Cardiac fibroblast (primary cell): ENCODE measurements around the gene GPR32.
"Not testable (repeated sequence)": the region's sequence is repeated elsewhere in the genome, so short reads cannot be mapped to it uniquely, and the experiment has no call there.

Experiments used
- DNase-seq, 2 donors: peaks; one replicate each; pipeline versions ENCODE4 v3.0.0 to v3.0.0-alpha.2; 2010; ENCODE audit warnings: low read depth in 2 of 2
- H3K4me3 ChIP-seq, 2 donors: replicated peaks in 1 of 2; 1 replicate in 1 of 2; 2 replicates in 1 of 2; pipeline ENCODE4 v1.5.1; 2011; ENCODE audit warnings: low read depth in 2 of 2, low read length in 2 of 2, mild to moderate bottlenecking in 2 of 2, moderate library complexity in 1 of 2
- TF ChIP-seq, protein P1 (sequence below): IDR thresholded peaks from one replicate; pipeline ENCODE4 v1.5.1; 2011; ENCODE audit warnings: low read depth, mild to moderate bottlenecking, low read length, inconsistent platforms

Gene GPR32

DNA sequence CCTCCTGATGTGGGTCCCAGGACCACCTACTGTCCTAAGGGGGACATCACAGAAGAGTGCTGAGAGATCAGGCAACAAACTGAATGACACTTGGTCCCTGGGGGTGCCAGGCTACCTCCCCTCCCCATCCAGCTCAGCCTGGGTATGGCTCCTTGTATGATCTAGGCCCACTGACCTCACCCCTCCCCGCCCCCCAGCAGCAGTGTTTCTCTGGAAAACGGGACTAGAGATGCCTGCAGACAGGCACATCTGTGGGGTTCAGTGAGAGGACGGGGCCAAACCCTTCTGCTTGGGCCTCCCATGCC lies 29.2 kb downstream of the GPR32 start:
- TF ChIP-seq, protein P1, sequence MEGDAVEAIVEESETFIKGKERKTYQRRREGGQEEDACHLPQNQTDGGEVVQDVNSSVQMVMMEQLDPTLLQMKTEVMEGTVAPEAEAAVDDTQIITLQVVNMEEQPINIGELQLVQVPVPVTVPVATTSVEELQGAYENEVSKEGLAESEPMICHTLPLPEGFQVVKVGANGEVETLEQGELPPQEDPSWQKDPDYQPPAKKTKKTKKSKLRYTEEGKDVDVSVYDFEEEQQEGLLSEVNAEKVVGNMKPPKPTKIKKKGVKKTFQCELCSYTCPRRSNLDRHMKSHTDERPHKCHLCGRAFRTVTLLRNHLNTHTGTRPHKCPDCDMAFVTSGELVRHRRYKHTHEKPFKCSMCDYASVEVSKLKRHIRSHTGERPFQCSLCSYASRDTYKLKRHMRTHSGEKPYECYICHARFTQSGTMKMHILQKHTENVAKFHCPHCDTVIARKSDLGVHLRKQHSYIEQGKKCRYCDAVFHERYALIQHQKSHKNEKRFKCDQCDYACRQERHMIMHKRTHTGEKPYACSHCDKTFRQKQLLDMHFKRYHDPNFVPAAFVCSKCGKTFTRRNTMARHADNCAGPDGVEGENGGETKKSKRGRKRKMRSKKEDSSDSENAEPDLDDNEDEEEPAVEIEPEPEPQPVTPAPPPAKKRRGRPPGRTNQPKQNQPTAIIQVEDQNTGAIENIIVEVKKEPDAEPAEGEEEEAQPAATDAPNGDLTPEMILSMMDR: no peak
- no peak for DNase-seq
- H3K4me3 ChIP-seq: no peak overlapping the region

DNA sequence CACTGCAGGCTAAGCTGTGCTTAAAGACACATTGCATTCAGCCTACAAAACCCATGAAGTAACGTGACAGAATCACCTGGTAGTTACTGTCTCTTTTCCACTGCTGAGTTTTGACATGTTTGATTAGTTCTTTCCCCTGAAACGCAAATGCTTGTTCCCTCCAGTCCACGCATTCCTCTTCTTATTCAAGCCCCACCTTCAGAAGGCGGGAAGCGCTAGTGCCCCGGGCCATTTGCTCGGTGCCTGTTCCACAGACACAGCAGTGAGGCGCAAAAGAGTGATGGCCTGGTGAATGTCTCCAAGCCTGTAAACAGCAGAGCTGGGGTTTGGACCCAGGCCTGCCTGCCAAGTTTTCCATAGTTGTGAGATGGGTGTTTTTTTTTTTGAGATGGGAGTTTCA lies 30.8 kb downstream of the GPR32 start:
- TF ChIP-seq, protein P1: no peak
- no peak overlapping the region for H3K4me3 ChIP-seq
- DNase-seq: no peak

DNA sequence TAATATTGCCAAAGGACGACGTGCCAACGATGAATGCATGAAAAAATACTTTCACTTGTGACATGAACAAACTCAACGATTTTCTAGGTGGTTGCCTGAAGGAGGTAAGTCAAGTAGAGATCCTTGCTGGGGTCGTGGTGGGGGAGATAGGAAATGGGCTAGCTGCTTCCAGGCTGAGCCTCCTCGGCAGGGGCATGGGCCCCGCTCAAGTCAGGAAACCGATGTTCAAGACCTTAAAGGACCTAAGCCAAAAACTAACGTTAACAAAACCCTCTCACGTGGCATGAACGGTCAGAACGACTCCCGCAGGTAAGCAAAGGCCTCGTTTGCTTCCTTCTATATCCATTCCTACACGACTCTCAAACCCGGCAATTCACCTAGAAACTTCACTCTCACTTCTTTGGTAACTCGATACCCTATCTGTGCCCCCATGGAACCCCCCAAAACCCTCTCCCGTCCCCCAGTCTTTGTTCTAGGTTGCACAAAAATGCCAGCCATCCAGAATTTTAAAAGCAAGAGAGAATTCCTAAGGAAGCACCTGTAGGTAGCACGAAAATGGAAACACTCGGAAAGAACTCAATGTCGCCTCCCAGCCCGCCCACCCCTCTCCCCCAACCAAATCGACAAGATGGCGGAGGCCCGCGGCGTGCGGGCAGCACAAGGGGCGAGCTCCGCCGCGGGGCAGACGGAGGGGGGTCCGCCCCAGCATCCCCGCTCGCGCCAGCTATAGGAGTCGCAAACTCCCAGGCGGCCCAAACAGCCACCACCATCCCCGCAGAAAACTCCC lies 33.6 kb downstream of the GPR32 start:
- DNase-seq: peak; percentile 15 to 16
- TF ChIP-seq, protein P1: no peak
- peak overlapping the region; percentile 99 to 100 for H3K4me3 ChIP-seq

DNA sequence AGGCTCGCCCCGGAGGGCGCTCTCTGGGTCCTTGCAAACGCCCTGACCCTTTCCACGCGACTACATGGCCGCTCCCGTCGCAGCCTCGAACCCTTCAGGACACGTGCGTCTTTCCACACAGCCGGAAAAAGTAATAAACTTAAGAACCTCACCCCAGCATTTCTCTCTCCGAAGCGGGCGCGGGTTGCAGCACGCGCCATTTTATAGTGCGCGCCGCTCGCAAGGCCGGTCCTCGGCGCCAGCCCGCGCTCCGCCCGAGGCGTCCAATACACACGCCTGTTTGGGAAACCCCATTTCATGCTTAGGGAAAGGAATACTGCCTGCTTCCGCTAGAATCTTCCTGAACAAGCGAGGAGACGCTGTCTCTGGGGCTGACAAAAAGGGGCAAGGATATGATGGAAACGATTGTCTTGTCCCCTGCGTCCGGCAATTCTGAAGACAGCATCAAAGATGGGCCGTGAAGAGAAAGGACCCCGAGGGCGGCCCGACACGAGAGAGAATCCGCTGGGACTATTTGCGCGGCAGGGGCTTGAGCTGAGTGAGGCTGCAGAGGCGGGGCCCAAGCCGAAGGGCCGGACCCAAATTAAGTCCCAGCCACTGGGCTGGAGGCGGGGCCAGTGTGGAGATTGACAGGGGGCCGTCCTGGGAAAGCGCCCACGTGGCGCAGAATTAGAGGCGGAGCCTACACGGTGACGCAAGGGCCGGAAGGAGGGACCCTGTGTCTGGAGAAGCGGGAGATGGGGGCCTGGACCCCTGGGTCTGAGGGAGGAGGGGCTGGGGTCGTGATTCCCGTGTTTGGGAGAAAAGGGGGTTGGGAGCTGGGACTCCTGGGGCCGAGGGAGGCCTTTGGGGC lies 34.4 kb downstream of the GPR32 start:
- TF ChIP-seq, protein P1: no peak
- H3K4me3 ChIP-seq: peak overlapping the region; percentile 99 to 100
- peak; percentile 99 for DNase-seq

DNA sequence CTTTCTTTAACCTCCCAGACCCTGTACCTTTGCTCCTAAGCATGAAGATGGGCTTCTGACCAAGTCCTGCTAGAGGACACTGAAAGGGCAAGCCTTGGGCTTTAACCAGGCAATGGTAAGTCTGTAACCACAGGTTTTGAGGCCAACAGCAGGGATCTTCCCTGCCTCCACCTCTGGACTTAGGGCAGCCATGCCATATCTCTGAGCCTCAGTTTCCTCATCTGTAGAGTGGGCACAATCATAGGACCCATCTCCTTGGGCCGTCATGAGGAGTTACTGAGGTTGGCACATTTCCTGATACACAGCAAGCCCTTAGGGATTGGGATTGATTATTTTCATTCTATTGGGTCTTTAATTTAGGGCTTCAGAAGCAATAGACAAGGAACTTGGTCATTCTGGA lies 38.6 kb downstream of the GPR32 start:
- TF ChIP-seq, protein P1: no peak
- no peak overlapping the region for H3K4me3 ChIP-seq
- no peak for DNase-seq

DNA sequence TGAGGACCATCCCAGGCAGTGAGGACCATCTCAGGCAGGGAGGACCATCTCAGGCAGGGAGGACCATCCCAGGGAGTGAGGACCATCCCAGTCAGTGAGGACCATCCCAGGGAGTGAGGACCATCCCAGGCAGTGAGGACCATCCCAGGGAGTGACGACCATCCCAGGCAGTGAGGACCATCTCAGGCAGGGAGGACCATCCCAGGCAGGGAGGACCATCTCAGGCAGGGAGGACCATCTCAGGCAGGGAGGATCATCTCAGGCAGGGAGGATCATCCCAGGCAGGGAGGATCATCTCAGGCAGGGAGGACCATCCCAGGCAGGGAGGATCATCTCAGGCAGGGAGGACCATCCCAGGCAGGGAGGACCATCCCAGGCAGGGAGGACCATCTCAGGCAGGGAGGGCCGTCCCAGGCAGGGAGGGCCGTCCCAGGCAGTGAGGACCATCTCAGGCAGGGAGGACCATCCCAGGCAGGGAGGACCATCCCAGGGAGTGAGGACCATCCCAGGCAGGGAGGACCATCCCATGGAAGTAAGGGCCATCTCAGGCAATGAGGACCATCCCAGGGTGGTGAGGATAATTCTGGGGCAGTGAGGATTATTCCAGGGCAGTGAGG lies 41.5 kb downstream of the GPR32 start:
- H3K4me3 ChIP-seq, DNase-seq: not testable (repeated sequence)

DNA sequence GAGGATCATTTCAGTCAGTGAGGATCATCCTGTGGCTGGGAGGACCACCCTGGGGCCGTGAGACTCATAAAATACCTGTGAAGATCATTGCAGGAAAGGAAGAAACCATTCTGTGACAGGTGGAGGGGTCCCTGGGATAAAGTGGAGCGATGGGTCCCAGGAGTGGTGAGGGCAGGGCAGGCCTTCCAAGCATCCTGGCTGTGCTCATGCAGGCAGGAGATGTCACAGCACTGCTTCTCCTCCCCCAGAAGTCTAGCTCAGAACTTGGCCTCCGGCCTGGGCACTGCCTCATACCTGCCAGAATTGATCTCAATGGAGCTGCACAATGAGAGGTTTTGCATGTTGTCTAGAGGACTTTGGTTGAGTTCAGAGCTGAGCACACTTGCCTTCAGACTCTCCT lies 42.2 kb downstream of the GPR32 start:
- TF ChIP-seq, protein P1: no peak
- H3K4me3 ChIP-seq: no peak overlapping the region
- no peak for DNase-seq
